Measurements from ENCODE around the gene CKAP4. TPM values are rescaled to one million over a fixed set of nuclear protein-coding genes. Genes with fewer than 3 reads are reported as not detected.

Gene CKAP4
- total RNA-seq, 1 experiment from 2014 or later, result 108 TPM

DNA sequence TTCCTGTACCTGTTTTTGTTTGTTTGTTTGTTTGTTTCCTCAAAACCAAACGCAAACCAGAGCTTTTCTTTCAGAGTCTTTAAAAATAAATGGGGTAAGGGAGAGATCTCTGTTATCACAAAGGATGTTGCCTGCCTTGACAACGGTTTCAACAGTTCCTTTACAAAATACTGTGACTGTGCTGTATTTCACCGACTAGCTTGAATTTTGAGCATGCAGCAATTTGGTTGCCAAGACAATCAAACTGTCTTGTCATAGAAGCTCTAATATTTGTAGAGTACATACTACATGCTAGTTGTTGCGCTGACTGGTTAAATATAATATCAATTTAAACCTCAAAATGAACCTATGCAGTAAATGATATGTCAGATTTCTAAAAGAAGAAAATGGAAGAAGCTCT lies 32.3 kb upstream of the CKAP4 start:
- BruUV-seq (replicated peaks), result no TSS peak
- intact Hi-C loops (cut with micrococcal nuclease; ENCODE audit: unreplicated experiment), result no loop called here
- Mint-ChIP-seq H3K36me3 (ENCODE audit: insufficient read depth, unreplicated experiment) (peaks cover 10% of the 10 kb centered on the region), H3K4me1 (ENCODE audit: low read depth, unreplicated experiment) (peaks cover 61% of the 10 kb centered on the region), H3K27me3 (ENCODE audit: unreplicated experiment) (no peaks in the 10 kb centered on the region), H3K4me3 (ENCODE audit: low read depth, unreplicated experiment) (no peak overlapping the region), H3K9me3 (ENCODE audit: low read depth, unreplicated experiment) (peaks cover 6% of the 10 kb centered on the region), H3K27ac (ENCODE audit: unreplicated experiment) (no peak overlapping the region)
- CTCF ChIA-PET, result no interaction called here
- DNase-seq, result no peak
- TF ChIP-seq CTCF (IDR thresholded peaks at IDR 0.05; ENCODE audit: unreplicated experiment), result no peak

GRCh38 chr12:106276032-106276740 lies 28.4 kb upstream of the CKAP4 start:
- Mint-ChIP-seq H3K36me3 (ENCODE audit: insufficient read depth, unreplicated experiment) (no peaks in the 10 kb centered on the region), H3K27ac (ENCODE audit: unreplicated experiment) (no peak overlapping the region), H3K27me3 (ENCODE audit: unreplicated experiment) (no peaks in the 10 kb centered on the region), H3K4me1 (ENCODE audit: low read depth, unreplicated experiment) (peaks cover 31% of the 10 kb centered on the region), H3K9me3 (ENCODE audit: low read depth, unreplicated experiment) (no peaks in the 10 kb centered on the region), H3K4me3 (ENCODE audit: low read depth, unreplicated experiment) (no peak overlapping the region)
- no TSS peak for BruUV-seq (replicated peaks)
- CTCF ChIA-PET, result no interaction called here
- intact Hi-C loops (cut with micrococcal nuclease; ENCODE audit: unreplicated experiment), result no loop called here
- no peak for TF ChIP-seq CTCF (IDR thresholded peaks at IDR 0.05; ENCODE audit: unreplicated experiment)
- DNase-seq, result no peak

GRCh38 chr12:106275458-106275857 lies 27.6 kb upstream of the CKAP4 start:
- H3K4me3 Mint-ChIP-seq (ENCODE audit: low read depth, unreplicated experiment), result no peak overlapping the region
- intact Hi-C loops (cut with micrococcal nuclease; ENCODE audit: unreplicated experiment), result no loop called here
- CTCF ChIA-PET, result interaction anchor here (1.0 to 1.4 kb wide), 2 partner anchors 50 to 525 kb away, joined by 3 to 4 read pairs; no protein-coding TSS in a partner anchor
- H3K27me3 Mint-ChIP-seq (ENCODE audit: unreplicated experiment), result no peaks in the 10 kb centered on the region
- no peak for TF ChIP-seq CTCF (IDR thresholded peaks at IDR 0.05; ENCODE audit: unreplicated experiment)
- H3K4me1 Mint-ChIP-seq (ENCODE audit: low read depth, unreplicated experiment), result peaks cover 29% of the 10 kb centered on the region
- H3K9me3 Mint-ChIP-seq (ENCODE audit: low read depth, unreplicated experiment), result no peaks in the 10 kb centered on the region
- no peak overlapping the region for H3K27ac Mint-ChIP-seq (ENCODE audit: unreplicated experiment)
- DNase-seq, result no peak
- no TSS peak for BruUV-seq (replicated peaks)
- H3K36me3 Mint-ChIP-seq (ENCODE audit: insufficient read depth, unreplicated experiment), result no peaks in the 10 kb centered on the region

DNA sequence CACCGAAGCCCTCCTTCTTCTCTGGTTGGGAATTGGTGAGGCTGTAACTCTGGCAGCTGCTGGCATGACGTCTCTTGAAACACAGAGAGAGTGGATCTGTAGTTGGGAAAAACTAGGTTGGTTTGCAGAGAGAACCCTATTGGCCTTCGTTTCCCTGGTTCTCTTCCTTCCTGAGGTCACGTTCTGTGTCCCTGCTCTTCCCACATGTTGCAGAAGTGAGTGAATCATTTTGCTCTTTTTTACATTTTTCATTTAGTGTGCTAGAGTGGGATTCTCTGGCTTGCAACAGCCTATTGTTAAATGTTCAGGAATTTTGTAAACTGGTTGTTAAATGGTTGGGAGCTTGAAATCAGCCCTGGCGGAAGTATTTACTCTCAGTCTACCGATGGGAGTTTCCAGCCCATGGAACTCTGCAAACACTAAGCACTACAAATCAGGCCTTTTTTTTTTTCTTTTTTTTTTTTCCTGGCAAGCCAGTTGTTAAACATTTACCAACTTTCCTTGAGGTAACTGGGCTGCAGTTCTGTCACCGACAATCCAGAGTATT lies 26.8 kb upstream of the CKAP4 start:
- CTCF ChIA-PET, result interaction anchor here (1.0 to 1.4 kb wide), 2 partner anchors 49 to 526 kb away, joined by 3 to 4 read pairs; no protein-coding TSS in a partner anchor
- no peak for DNase-seq
- H3K4me1 Mint-ChIP-seq (ENCODE audit: low read depth, unreplicated experiment), result peaks cover 29% of the 10 kb centered on the region
- intact Hi-C loops (cut with micrococcal nuclease; ENCODE audit: unreplicated experiment), result no loop called here
- no peaks in the 10 kb centered on the region for H3K9me3 Mint-ChIP-seq (ENCODE audit: low read depth, unreplicated experiment)
- no peak for TF ChIP-seq CTCF (IDR thresholded peaks at IDR 0.05; ENCODE audit: unreplicated experiment)
- H3K36me3 Mint-ChIP-seq (ENCODE audit: insufficient read depth, unreplicated experiment), result no peaks in the 10 kb centered on the region
- H3K4me3 Mint-ChIP-seq (ENCODE audit: low read depth, unreplicated experiment), result peak overlapping the region; percentile 13
- H3K27ac Mint-ChIP-seq (ENCODE audit: unreplicated experiment), result peak overlapping the region; percentile 27
- no peaks in the 10 kb centered on the region for H3K27me3 Mint-ChIP-seq (ENCODE audit: unreplicated experiment)
- BruUV-seq (replicated peaks), result no TSS peak
